ENCODE measurements around the gene NAPSA. TPM values are rescaled to one million over a fixed set of nuclear protein-coding genes. Genes with fewer than 3 reads are reported as not detected.

NAPSA gene
- total and polyA plus RNA-seq, 9 of the 15 experiments (the other 6 are each of a cell fraction or from before 2014, with no cell fraction given) = 0.25 to 1.9 (median 0.69) TPM

DNA sequence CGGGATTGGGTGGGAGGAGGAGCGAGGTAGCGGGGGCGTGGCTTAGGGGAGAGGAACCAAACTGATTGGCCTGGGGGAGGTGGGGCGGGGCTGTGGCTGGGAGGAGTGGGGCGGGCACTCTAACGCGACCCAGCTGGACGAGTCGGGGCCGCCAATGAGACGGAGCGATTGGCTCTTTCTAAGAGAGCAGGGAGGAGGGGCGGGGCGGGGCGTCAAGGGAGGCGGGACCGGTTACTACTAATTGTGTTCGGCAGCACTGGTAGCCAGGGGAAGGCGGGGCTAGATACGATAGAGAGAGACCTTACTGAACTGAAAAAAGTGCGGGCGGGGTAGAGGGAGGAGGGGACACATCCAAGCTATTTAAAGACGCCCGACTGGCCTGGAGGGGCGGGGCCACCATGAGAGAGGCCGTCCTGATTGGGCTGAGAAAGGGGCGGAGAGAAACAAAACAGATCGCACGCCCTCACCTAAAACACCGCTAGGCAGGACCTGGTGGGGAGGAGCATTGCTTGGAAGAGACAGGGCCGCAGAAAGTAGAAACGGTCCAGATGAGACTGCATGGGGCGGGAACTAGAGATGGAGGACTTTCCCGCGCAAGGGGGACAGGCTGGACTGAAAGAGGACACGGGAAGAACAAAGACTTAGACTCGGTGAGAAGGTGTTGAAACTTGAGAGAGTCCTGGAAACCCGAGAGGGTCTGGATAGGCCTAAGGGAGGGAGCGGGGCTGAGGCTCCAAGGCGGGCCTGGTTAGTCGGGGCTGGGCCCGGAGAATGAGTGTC, 36.1 kb downstream of the NAPSA start, which contains the start of gene KCNC3 (continued):
- TF ChIP-seq SFPQ (IDR thresholded peaks at IDR 0.05; ENCODE audit: low read depth, low read length) = no peak
- TF ChIP-seq MED1 (CRISPR knock-in tag; IDR thresholded peaks at IDR 0.05; ENCODE audit: borderline replicate concordance) = no peak
- TF ChIP-seq FOS (IDR thresholded peaks at IDR 0.05; ENCODE audit: extremely low read depth, insufficient read length) = no peak
- peak; percentile 58 for TF ChIP-seq DACH1 (IDR thresholded peaks at IDR 0.05; ENCODE audit: partially characterized antibody)
- TF ChIP-seq ZFX (CRISPR knock-in tag; IDR thresholded peaks at IDR 0.05) = peak; percentile 87
- peak; percentile 46; the same call in 1 of the 2 replicates for TF ChIP-seq PHF8 (IDR thresholded peaks at IDR 0.05; ENCODE audit: borderline replicate concordance, low read length)
- TF ChIP-seq MBD1 (CRISPR knock-in tag; IDR thresholded peaks at IDR 0.05) = no peak
- no peak for TF ChIP-seq HMGN3 (IDR thresholded peaks at IDR 0.05; ENCODE audit: borderline replicate concordance, extremely low read depth, insufficient read length, low read depth, low read length)
- TF ChIP-seq ZNF408 (CRISPR knock-in tag; IDR thresholded peaks at IDR 0.05; ENCODE audit: low read depth) = no peak
- TF ChIP-seq ZNF253 (CRISPR knock-in tag; conservative IDR thresholded peaks at IDR 0.05) = no peak
- TF ChIP-seq ZNF696 (CRISPR knock-in tag; conservative IDR thresholded peaks at IDR 0.05) = no peak
- TF ChIP-seq, protein P1, sequence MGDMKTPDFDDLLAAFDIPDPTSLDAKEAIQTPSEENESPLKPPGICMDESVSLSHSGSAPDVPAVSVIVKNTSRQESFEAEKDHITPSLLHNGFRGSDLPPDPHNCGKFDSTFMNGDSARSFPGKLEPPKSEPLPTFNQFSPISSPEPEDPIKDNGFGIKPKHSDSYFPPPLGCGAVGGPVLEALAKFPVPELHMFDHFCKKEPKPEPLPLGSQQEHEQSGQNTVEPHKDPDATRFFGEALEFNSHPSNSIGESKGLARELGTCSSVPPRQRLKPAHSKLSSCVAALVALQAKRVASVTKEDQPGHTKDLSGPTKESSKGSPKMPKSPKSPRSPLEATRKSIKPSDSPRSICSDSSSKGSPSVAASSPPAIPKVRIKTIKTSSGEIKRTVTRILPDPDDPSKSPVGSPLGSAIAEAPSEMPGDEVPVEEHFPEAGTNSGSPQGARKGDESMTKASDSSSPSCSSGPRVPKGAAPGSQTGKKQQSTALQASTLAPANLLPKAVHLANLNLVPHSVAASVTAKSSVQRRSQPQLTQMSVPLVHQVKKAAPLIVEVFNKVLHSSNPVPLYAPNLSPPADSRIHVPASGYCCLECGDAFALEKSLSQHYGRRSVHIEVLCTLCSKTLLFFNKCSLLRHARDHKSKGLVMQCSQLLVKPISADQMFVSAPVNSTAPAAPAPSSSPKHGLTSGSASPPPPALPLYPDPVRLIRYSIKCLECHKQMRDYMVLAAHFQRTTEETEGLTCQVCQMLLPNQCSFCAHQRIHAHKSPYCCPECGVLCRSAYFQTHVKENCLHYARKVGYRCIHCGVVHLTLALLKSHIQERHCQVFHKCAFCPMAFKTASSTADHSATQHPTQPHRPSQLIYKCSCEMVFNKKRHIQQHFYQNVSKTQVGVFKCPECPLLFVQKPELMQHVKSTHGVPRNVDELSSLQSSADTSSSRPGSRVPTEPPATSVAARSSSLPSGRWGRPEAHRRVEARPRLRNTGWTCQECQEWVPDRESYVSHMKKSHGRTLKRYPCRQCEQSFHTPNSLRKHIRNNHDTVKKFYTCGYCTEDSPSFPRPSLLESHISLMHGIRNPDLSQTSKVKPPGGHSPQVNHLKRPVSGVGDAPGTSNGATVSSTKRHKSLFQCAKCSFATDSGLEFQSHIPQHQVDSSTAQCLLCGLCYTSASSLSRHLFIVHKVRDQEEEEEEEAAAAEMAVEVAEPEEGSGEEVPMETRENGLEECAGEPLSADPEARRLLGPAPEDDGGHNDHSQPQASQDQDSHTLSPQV (IDR thresholded peaks at IDR 0.05) = no peak
- no peak for TF ChIP-seq TCF7 (IDR thresholded peaks at IDR 0.05; ENCODE audit: borderline replicate concordance)
- TF ChIP-seq, protein P2, sequence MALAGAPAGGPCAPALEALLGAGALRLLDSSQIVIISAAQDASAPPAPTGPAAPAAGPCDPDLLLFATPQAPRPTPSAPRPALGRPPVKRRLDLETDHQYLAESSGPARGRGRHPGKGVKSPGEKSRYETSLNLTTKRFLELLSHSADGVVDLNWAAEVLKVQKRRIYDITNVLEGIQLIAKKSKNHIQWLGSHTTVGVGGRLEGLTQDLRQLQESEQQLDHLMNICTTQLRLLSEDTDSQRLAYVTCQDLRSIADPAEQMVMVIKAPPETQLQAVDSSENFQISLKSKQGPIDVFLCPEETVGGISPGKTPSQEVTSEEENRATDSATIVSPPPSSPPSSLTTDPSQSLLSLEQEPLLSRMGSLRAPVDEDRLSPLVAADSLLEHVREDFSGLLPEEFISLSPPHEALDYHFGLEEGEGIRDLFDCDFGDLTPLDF (CRISPR knock-in tag; IDR thresholded peaks at IDR 0.05) = peak; percentile 90
- no peak; the same call in 1 of the 2 replicates for TF ChIP-seq RFX1 (IDR thresholded peaks at IDR 0.05)
- no peak for TF ChIP-seq FIP1L1 (IDR thresholded peaks at IDR 0.05; ENCODE audit: low read depth, low read length, poor library complexity, severe bottlenecking)

All from K562 (cell line).